NCI-H1092 (cell line): ENCODE measurements around the gene TIGAR.

ENCODE experiments used
- DNase-seq: peaks from one replicate; lab custom pipeline; 2025; lab: John Stamatoyannopoulos, UW

TIGAR gene

GRCh38 chr12:4282892-4283511 is 38.0 kb upstream of the TIGAR start:
- no peak for DNase-seq

GRCh38 chr12:4283512-4284255 is 37.3 kb upstream of the TIGAR start:
- DNase-seq = no peak

GRCh38 chr12:4284306-4284705 is 36.7 kb upstream of the TIGAR start:
- no peak for DNase-seq

- DNase-seq = no peak
Observed at GRCh38 chr12:4285070-4285469, 35.9 kb upstream of the TIGAR start.

- DNase-seq = no peak
Observed at GRCh38 chr12:4286228-4286627, 34.8 kb upstream of the TIGAR start.

- DNase-seq = no peak
Observed at GRCh38 chr12:4286771-4287317, 34.2 kb upstream of the TIGAR start.

GRCh38 chr12:4287325-4288211 is 33.4 kb upstream of the TIGAR start:
- DNase-seq = no peak

GRCh38 chr12:4288296-4289131 is 32.5 kb upstream of the TIGAR start:
- no peak for DNase-seq

- no peak for DNase-seq
Observed at GRCh38 chr12:4289231-4289878, 31.7 kb upstream of the TIGAR start.

GRCh38 chr12:4289998-4290790 is 30.8 kb upstream of the TIGAR start:
- no peak for DNase-seq

GRCh38 chr12:4292341-4293073 is 28.5 kb upstream of the TIGAR start:
- no peak for DNase-seq

GRCh38 chr12:4293299-4293965 is 27.6 kb upstream of the TIGAR start:
- no peak for DNase-seq

GRCh38 chr12:4293966-4294505 is 27.0 kb upstream of the TIGAR start:
- DNase-seq = no peak

- no peak for DNase-seq
Observed at GRCh38 chr12:4296751-4297150, 24.3 kb upstream of the TIGAR start.

- no peak for DNase-seq
Observed at GRCh38 chr12:4297617-4298016, 23.4 kb upstream of the TIGAR start.

GRCh38 chr12:4300883-4301282 is 20.1 kb upstream of the TIGAR start:
- DNase-seq = no peak

- DNase-seq = no peak
Observed at GRCh38 chr12:4301932-4302501, 19.0 kb upstream of the TIGAR start.

GRCh38 chr12:4302881-4303280 is 18.1 kb upstream of the TIGAR start:
- no peak for DNase-seq
